ENCODE measurements around the gene CASP10. TPM values are rescaled to one million over a fixed set of nuclear protein-coding genes. Genes with fewer than 3 reads are reported as not detected.

Gene CASP10
- total and polyA plus RNA-seq, 9 of the 15 experiments (the other 6 are each of a cell fraction or from before 2014, with no cell fraction given) = 7.1 to 20.4 (median 10.8) TPM

DNA sequence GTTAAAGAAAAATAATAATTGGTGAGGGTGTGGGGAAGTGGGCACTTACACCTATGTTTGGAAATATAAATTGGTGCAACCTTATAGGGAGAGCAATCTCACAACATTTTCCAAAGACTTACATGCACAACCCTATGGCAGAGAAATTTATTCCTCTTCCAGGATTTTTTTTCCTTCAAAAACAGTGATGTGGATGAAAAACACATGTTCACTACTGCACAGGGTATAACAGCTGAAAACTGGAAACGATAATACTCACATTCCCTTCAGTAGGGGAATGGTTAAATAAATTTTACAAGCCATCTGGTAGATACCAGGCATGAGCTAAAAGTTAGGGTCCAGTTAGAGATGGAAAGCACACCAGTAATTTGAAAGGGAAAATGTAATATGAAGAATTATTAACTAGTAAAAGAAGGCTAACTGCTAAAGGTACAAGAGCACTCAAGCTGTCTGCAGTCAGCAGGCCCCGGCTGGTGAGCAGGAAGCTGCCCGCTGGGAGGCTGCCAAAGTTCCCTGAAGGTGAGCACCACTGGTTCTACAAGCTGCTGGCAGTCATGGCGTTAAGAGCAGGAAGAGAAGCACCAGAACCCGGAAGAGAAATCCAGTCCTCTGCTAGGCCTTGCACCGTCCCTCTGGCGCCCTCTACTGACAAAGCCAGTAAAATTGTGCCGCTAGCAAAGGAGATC is 49.0 kb downstream of the CASP10 start (continued):
- TF ChIP-seq, protein P1, sequence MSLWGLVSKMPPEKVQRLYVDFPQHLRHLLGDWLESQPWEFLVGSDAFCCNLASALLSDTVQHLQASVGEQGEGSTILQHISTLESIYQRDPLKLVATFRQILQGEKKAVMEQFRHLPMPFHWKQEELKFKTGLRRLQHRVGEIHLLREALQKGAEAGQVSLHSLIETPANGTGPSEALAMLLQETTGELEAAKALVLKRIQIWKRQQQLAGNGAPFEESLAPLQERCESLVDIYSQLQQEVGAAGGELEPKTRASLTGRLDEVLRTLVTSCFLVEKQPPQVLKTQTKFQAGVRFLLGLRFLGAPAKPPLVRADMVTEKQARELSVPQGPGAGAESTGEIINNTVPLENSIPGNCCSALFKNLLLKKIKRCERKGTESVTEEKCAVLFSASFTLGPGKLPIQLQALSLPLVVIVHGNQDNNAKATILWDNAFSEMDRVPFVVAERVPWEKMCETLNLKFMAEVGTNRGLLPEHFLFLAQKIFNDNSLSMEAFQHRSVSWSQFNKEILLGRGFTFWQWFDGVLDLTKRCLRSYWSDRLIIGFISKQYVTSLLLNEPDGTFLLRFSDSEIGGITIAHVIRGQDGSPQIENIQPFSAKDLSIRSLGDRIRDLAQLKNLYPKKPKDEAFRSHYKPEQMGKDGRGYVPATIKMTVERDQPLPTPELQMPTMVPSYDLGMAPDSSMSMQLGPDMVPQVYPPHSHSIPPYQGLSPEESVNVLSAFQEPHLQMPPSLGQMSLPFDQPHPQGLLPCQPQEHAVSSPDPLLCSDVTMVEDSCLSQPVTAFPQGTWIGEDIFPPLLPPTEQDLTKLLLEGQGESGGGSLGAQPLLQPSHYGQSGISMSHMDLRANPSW (CRISPR knock-in tag; IDR thresholded peaks at IDR 0.05) = no peak
- TF ChIP-seq KLF16 (IDR thresholded peaks at IDR 0.05) (peak; percentile 38; the same call in 1 of the 2 replicates), EHMT2 (IDR thresholded peaks at IDR 0.05) (peak; percentile 81), POLR2H (tag; IDR thresholded peaks at IDR 0.05; ENCODE audit: low read depth) (no peak), BRCA1 (IDR thresholded peaks at IDR 0.05) (no peak), BRCA1 (CRISPR knock-in tag; IDR thresholded peaks at IDR 0.05) (no peak), ZNF561 (CRISPR knock-in tag; conservative IDR thresholded peaks at IDR 0.05) (no peak), CBFB (CRISPR knock-in tag; IDR thresholded peaks at IDR 0.05) (no peak), RBM25 (IDR thresholded peaks at IDR 0.05; ENCODE audit: low read depth, low read length, severe bottlenecking) (no peak), HMG20B (CRISPR knock-in tag; IDR thresholded peaks at IDR 0.05) (no peak), ELF4 (CRISPR knock-in tag; IDR thresholded peaks at IDR 0.05) (peak; percentile 88), SOX6 (IDR thresholded peaks at IDR 0.05) (peak; percentile 31; the same call in 1 of the 2 replicates), FUS (optimal IDR thresholded peaks at IDR 0.05; ENCODE audit: low read depth, low read length) (no peak), ZNF75A (CRISPR knock-in tag; IDR thresholded peaks at IDR 0.05) (no peak), CTBP1 (IDR thresholded peaks at IDR 0.05; ENCODE audit: borderline replicate concordance) (peak; percentile 44; the same call in 1 of the 2 replicates), U2AF2 (optimal IDR thresholded peaks at IDR 0.05; ENCODE audit: low read depth, low read length) (no peak), TAF9B (IDR thresholded peaks at IDR 0.05; ENCODE audit: partially characterized antibody) (peak; percentile 20), MCM7 (IDR thresholded peaks at IDR 0.05) (no peak), NR2F6 (CRISPR knock-in tag; IDR thresholded peaks at IDR 0.05) (no peak), DNMT1 (IDR thresholded peaks at IDR 0.05) (no peak), ZNF77 (CRISPR knock-in tag; IDR thresholded peaks at IDR 0.05) (no peak)
- TF ChIP-seq, protein P2, sequence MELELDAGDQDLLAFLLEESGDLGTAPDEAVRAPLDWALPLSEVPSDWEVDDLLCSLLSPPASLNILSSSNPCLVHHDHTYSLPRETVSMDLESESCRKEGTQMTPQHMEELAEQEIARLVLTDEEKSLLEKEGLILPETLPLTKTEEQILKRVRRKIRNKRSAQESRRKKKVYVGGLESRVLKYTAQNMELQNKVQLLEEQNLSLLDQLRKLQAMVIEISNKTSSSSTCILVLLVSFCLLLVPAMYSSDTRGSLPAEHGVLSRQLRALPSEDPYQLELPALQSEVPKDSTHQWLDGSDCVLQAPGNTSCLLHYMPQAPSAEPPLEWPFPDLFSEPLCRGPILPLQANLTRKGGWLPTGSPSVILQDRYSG (tag; conservative IDR thresholded peaks at IDR 0.05; ENCODE audit: low read depth) = peak; percentile 47; the same call in 1 of the 2 replicates
- TF ChIP-seq, protein P3, sequence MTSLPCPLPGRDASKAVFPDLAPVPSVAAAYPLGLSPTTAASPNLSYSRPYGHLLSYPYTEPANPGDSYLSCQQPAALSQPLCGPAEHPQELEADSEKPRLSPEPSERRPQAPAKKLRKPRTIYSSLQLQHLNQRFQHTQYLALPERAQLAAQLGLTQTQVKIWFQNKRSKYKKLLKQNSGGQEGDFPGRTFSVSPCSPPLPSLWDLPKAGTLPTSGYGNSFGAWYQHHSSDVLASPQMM (CRISPR knock-in tag; IDR thresholded peaks at IDR 0.05) = no peak
- TF ChIP-seq, protein P4, sequence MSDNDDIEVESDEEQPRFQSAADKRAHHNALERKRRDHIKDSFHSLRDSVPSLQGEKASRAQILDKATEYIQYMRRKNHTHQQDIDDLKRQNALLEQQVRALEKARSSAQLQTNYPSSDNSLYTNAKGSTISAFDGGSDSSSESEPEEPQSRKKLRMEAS (CRISPR knock-in tag; IDR thresholded peaks at IDR 0.05) = no peak
- TF ChIP-seq, protein P5, sequence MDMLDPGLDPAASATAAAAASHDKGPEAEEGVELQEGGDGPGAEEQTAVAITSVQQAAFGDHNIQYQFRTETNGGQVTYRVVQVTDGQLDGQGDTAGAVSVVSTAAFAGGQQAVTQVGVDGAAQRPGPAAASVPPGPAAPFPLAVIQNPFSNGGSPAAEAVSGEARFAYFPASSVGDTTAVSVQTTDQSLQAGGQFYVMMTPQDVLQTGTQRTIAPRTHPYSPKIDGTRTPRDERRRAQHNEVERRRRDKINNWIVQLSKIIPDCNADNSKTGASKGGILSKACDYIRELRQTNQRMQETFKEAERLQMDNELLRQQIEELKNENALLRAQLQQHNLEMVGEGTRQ (CRISPR knock-in tag; IDR thresholded peaks at IDR 0.05) = no peak

All from K562 (cell line).